GM11168 (cell line): ENCODE data around the gene PRR29.

Experiments
- in situ Hi-C: fragments of 300-500 bp; cut with MboI; formaldehyde crosslinking; loops from one replicate; pipeline ENCODE4 v1.12.0; 2022; ENCODE audit warnings: low sequenced_read_pairs; ENCODE audit not compliant: unreplicated experiment

Gene PRR29

DNA sequence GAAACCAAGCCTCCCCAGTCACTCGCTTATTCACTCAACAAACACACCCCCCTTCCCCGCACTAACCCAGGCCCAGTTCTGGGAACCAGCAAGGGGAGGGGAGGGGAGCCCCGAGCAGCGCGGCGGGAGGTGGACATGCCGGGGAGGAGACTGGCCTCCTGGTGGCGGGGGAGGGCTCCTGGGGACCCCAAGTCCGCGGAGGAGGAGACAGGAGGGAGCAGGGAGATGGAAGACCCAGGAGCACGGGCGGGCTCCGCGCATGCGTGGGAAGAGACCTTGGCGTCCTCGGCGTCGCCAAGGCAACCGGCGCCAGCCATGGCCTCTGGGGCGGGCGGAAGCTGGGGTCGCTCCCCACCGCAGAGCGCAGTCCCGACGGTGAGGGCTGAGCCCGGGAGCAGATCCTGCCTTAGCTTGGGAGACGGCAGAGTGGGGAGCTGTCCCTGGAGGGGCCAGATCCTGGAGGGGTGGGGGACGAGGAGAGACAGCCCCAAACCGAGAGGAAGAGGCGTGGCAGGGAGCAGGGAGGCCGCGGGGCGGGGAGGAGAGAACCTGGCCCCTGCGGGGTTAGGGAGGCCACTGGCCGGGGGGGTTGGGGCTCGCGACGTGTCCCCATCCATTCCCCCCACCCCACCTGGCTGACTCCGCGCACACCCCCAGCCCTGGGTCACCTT, at the start of gene PRR29:
TSS of gene PRR29 (plus strand) at position 302 of the 671 bp plus-strand sequence. CDS start at position 316, 14 bp downstream.
- in situ Hi-C loops, result no loop called here

DNA sequence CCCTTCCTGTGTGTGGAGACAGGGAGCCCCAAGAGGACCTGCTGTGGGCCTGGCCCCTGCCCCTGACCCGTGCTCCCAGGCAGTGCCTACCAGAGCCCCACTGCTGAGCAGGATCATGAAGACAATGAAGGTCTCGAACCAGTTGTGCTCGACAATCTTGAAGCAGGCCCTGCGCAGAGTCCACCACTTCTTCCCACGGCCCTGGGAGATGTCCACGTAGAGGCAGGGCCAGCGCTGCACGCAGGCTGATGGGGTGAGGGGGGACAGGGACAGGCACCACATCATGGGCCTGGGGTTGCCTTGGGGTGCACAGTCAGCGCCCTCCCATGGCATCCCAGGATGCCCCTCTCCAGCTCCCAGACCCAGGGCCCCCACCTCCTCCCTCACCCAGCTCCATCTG, 49.6 kb upstream of the PRR29 start:
- in situ Hi-C loops, result loop anchor here (25.0 kb wide), 1 partner anchor 189 kb away; the partner anchor contains the start of gene ERN1

DNA sequence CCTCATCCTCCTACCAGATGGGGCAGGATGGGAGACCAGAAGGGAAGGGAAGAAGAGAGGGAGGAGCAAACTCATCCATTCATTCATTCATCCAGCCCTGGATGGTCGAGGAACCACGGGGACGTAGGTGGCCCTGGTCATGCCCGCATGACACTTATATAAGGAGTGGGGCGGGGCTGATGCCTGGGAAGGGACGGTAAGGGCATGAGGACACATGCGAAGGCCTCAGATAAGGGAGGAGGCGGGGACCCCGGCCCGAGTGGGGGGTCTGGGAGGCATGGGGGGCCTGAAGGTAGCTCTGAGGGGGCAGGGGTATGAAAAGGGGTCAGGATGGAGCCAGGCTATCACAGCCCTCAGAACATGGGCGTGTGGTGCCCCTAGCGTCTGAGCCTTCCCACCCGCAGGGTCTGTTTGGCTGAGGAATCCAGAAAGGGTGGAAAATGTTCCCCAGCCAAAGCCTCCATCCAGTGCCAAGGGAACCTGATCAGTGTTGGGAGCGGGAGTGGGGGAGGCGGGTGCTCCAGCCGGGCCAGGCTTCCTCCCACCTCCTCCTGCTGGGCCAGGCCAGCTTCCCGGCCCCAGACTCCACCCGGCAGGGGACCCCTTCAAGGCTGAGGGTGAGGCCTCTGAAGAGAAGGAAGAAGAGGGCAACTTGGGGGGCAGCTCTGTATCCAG, 48.4 kb upstream of the PRR29 start:
- in situ Hi-C loops, result loop anchor here (25.0 kb wide), 1 partner anchor 188 kb away; the partner anchor contains the start of gene ERN1

DNA sequence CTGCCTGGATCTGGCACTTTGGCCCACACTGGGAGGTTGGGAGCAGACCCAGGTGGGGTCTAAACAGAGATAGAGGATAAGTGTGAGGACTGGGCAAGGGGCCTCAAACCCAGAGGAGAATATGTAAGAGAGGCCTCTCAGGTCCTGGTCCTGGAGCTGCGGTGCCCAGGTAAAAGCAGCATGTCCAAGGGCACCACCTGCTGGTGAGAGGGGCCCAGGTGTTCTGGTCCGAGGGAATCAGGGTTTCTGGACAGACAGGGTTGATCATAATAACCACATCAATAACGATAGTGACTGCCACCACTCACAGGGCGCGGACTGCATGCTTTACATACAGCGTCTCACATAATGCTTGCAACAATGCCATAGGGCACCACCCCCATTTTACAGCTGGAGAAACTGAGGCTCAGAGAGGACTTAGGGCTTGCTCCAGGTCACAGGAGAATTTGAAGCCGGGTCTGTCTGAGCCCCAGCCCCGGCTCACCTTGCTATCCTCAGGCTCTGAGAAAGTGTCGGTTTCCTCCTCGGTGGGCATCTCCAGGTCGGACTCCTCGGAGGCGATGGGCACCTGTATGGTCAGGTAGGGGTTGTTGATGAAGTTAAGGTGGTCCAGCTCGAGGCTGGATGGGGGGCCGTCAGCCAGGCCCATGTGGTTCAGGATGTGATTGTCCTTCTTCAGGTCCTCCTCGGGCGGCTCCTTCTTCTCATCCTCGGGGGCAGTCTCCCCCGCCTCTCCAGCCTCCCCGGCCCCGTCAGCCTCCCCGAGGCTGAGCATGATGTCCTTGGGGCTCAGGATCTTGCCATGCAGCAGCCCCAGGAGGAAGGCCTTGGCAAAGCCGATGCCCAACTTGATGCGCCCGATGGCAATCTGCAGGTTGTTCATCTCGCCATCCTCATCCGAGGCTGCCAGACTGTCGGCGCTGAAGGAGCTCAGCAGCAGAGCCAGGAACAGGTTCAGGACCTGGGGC, 46.9 kb upstream of the PRR29 start:
- in situ Hi-C loops, result no loop called here

DNA sequence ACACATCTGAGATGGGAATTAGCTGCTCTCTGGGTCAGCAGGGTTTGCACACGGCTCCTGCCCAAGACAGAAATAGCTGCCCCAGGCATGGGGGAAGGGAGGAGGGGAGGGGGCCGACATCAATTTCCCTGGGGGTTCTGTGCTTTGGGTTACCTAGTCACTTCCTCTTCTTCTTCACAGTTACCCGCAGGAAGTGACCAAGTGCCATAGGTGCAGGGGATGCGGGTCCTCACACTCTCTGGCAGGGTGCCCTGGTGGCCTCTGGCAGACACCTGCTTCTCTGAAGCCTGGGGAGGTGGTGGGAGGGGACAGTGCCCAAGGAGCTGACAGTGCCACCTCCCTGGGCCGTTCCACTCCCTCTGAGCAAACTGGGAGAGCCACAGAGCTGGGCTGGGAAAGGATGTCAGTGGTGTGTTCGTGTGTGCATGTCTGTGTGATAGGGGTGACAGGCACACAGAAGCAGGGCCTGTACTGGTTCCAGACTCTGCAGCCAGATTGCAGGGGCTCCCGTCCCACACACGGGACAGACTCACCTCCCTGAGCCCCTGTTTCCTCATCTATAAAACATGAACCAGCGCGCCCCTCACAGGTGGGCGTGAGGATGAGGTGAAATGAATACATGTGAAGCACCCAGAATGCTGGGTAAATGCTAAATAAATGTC, 43.6 kb upstream of the PRR29 start:
- in situ Hi-C loops, result no loop called here

DNA sequence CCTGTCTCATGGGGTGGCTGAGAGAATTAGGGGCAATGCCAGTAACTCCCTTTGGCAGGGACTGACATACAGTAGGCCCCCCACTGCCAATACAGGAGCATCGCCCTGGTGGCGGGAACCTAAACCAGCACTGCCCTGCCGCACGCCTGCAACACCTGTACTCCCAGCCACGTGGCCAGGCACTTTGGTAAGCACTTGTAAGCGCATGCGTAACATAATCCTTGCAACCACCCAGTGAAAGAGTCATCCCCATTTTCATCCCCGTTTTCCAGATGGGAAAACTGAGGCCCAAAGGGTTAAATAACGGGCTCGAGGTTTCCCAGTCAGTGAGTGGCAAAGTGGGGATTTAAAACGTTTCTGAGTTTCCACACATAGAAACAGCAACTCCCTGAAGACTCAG, 42.9 kb upstream of the PRR29 start:
- in situ Hi-C loops, result no loop called here

DNA sequence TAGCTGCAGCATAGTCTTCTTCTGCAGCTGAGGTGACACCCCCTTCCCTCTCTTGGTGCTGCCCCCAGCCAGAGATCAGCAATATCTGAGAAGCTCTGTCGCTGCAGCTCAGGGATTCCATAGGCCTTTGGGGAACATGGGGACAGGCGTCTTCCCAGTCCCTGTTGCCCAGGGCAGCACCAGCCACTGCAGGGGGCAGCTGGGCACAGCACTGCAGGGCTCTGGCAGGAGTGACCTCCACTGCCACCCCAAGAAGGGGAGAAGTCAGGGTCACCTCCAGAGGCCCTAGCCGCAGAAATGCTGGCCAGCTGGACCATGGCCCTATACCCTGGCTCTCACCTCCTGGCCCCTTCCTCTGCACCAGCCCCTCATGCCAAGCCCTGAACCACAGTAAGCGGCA, 42.4 kb upstream of the PRR29 start:
- in situ Hi-C loops, result no loop called here

DNA sequence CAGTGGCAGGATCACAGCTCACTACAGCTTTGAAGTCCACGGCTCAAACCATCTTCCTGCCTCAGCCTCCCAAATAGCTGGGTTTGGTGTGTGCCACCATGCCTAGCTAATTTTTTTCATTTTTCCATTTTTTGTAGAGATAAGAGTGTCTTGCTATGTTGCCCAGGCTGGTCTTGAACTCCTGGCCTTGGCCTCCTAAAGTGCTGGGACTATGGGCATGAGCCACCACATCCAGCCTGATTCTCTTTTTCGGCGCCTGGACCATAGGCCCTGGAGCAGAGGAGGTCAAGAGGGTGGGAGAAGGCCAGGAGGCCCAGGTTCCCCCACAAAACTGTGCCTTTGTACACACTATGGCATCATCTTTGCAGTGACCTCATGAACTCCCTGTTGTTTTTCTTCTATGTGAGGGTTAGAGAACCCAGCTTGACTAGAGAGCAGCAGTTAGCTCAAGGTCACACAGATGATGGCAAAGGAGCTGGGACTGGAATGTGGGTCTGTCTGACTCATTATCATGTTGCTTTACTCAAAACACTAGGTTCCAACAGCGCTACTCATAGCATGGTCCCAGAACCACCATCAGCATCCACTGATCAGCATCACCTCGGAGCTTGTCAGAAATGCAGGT, 41.7 kb upstream of the PRR29 start:
- in situ Hi-C loops, result no loop called here

DNA sequence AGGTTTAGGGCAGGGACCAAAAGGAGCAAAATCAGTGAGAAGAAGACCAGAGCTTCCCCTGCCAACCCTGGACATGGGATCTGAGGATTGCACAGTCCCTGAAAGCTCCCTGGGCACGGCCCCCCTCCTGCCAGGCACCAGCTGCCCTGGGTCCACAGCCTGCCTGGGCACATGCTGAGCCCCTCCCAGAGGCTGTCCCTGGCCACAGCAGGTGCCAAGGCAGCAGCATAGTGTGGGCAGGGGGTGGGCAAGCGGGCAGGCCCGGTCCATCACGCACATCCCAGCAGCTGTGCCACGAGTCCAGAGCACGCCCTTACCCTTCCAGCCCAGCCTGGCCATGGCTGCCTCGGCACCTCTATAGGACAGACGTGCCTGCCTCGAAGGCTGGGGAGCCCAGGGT, 38.1 kb upstream of the PRR29 start:
- in situ Hi-C loops, result no loop called here

DNA sequence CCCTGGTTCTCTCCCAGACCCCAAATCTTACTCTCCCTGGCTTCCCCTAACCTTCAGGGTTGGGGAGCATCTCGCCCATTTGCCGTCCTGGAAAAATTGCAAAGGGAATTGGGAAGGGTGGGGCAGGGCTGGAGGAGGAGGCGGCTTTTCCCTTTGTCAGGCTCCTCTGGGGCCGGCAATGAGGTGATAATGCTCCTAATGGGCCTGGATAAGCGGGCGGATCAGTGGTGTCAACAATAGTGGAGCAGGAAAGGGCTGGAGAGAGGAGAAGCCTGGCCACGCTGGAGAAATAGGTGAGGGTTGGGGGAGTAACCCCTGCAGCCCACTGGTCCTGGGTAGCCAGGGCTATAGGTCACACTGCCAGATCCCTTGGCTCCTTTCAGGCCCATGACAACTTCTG, 37.7 kb upstream of the PRR29 start:
- in situ Hi-C loops, result no loop called here

DNA sequence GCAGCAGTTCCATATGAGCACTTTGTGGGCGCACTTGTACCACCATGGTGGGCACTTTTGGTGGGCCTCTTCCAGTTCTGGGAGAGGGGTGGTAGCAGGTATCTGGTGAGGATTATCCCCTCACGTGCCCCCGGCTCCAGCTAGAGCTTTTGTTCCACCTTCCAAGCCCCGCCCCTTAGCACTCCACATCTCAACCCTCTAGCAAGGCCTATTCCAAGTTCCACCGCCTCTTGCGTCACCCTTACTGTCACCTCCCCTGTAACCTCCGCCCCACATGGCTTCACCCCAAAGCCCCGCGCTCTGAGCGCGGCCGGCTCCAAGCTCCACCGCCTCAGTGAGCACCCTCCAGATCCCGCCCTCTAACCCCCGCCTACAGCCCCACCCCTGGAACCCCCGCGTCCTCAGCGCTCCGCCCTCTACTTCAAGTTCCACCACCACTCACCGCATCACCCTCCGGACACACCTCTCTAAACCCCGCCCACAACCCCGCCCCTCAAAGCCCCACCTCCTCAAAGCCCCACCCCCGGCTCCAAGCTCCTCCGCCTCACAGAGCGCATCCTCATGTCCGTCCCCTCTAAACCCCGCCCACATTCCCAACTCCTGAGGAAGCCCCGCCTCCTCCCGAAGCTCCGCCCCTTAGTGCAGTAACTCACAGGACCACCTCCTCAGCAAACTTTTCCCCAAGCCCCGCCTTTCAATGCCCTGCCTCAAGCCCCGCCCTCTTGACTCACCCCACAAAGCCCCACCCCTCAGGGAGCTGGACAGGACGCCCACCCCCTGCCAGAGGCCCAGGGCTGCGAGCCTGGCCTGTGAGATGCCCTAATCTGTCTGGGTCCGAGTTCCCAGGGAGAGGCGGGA, 36.6 kb upstream of the PRR29 start:
- in situ Hi-C loops, result no loop called here

DNA sequence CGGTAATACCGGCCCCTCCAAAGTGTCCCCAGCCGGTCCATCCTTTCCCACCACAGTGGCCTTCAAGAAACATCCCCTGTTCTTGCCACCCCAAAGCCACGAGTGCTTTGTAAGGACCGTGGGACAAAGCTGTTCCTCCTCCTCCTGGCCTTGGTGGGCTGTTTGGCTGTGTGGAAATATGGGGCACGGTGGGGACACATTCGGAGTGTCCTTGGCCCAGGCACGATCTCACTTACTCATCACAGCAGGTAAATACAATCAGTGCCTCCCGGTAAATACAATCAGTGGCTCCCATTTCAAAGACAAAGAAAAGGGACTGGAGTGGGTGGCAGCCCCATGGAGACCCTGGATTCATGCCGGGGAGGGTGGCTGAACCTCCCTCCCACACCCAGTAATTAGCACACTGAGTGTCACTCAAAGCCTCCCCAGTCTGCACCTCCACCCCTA, 35.8 kb upstream of the PRR29 start:
- in situ Hi-C loops, result no loop called here

DNA sequence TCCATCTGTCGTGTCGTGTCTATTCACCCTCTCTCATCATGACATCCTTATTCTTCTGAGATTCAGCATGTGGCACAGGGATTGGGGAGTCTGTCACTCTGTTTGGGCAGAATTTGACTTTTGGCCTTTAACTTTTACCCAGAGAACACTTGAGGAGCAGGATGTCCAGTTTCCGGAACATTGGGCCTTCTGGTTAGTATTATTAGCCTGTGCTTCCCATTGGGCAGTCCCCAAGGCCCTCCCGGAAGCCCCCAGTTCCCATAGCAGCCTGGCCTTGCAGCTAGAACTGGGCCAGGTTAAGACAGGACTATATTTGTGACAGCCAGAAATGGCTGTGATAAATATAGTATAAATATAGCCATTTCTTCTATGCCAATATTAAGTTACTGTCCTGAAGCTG, 35.0 kb upstream of the PRR29 start:
- in situ Hi-C loops, result no loop called here

DNA sequence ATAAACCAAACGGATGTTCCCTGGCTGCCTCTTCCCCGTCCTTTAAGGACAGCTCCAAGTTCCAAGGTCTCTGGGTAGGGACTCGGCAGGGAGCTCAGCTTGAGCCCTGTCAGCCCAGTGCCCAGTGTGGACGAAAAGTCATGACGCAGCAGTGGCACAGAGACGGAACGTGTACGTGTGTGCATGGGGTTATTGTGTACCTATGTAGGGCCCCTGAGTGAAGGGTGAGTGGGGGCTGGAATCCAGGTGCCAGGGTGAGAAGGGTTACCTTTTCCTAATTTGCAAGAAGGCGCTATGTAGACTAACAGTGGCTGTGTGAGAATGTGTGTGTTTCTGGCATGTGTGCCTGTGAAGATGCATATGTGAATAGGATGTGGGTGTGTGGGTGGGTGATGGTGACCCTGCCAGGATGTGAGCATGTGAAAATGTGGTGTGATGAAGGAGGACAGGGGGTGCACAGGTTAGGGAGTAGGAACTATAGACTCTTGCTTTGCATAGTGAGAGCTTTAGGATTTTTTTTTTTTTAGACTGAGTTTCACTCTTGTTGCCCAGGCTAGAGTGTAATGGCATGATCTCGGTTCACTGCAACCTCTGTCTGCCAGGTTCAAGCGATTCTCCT, 31.4 kb upstream of the PRR29 start:
- in situ Hi-C loops, result no loop called here

DNA sequence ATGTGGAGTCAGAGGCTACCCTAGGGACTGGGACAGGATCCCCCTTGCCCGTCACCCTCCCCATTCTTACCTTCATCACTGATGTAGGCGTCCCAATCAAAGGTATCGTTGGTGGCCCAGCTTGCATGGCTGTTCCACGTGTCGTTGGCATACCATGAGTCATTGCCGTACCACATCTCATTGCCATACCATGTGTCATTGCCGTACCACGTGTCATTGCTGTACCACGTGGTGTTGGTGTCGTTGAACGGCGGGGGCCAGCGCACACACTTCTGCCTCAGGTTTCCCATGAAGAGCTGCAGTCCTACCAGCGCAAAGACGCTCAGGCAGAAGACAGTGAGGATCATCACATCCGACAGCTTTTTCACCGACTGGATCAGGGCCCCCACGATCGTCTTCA, 30.2 kb upstream of the PRR29 start:
- in situ Hi-C loops, result no loop called here

DNA sequence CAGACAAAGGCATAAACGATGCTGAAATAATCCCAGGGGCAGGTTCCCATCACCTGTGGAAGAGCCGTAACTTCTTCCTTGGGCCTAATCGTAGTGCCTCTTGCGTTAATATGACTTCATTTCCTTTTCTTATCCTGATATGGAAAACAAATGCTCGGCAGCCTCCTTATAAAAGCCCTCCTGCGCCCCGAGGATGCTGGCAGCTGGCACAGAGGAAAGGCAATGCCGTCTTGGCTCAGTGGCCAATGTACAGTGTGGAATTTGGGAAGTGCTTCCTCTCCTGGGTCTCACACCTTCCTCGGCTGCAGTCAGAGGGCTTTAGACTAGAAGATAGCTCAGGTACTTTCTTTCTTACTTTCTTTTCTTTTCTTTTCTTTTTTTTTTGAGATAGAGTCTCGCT, 28.9 kb upstream of the PRR29 start:
- in situ Hi-C loops, result no loop called here

DNA sequence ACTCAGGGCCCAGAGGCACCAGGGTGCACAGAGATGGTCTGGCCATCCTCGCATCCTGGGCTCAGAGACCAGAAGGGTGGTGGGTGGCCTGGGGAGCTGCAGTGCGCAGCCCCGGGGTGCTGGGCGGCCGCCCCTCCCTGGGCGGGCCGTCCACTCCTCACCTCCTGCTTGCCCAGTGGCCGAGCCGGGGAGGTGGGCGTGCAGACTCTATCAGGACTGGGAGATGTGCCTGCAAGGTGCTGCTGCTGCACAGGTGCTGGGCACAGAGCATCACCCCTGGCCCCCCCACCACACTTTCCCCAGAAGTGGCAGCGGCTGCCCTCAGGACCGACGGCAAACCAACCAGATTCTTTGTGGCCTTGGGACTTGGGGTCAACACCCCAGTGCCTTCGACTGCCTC, 25.4 kb upstream of the PRR29 start, which contains the start of gene SCN4A:
TSS of gene SCN4A (minus strand) at position 123 of the 400 bp plus-strand sequence. CDS start at position 46, 77 bp downstream.
- in situ Hi-C loops, result no loop called here

DNA sequence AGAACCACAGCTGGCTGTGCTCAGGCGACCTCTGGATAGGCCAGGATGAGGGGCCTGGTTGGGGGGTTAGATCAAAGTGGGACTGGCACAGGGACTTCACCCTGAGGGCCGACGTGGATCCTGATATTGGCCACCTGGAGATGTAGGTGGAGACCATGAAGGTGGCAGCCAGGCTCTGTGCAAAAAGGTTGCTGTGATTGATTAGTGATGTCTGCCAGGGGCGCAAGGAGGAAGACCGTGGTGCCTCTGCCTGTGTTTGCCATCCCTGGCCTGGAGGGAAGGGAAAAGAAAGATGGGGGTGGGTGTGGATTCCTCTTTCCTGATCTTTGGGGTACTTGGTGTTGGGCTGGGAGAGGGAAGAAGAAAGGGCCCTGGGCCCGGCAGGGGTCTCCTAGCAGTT, 24.9 kb upstream of the PRR29 start:
- in situ Hi-C loops, result no loop called here
